SK-N-SH (cell line): ENCODE data around the gene ARHGEF7.

Source experiments
- EP300 ChIP-seq, 2 experiments: IDR thresholded peaks; 2 replicates each; pipeline versions ENCODE4 v1.4.0 to v1.6.1; 2012; ENCODE audit warnings: borderline replicate concordance in 1 of 2, low read depth in 1 of 2, low read length in 1 of 2
- JUND ChIP-seq: IDR thresholded peaks from 2 replicates; pipeline ENCODE4 v1.4.0; 2012
- NRF1 ChIP-seq: IDR thresholded peaks from 2 replicates; pipeline ENCODE4 v1.6.1; 2012; ENCODE audit warnings: low read depth, mild to moderate bottlenecking, low read length
- POLR2AphosphoS5 ChIP-seq: IDR thresholded peaks from 2 replicates; pipeline ENCODE4 v1.6.1; 2012; ENCODE audit warnings: low read depth, low read length
- RFX5 ChIP-seq: IDR thresholded peaks from 2 replicates; pipeline ENCODE4 v1.6.1; 2012; ENCODE audit warnings: mild to moderate bottlenecking, improper control_type of control experiment, low read length
- SIN3A ChIP-seq: IDR thresholded peaks from 2 replicates; pipeline ENCODE4 v1.6.1; 2012; ENCODE audit warnings: low read depth, mild to moderate bottlenecking, low read length, moderate library complexity, borderline replicate concordance
- TEAD4 ChIP-seq: IDR thresholded peaks from 2 replicates; pipeline ENCODE4 v1.4.0; 2012; ENCODE audit warnings: mild to moderate bottlenecking, borderline replicate concordance; ENCODE audit not compliant: insufficient read depth
- YY1 ChIP-seq: IDR thresholded peaks from 2 replicates; pipeline ENCODE4 v1.4.0; 2012; ENCODE audit warnings: low read depth, mild to moderate bottlenecking
- TF ChIP-seq, protein P1 (sequence below): fragments of 200-600 bp; sonication (generic); IDR thresholded peaks from 2 replicates; pipeline ENCODE4 v1.6.1; 2017; ENCODE audit warnings: antibody characterized with exemption, mild to moderate bottlenecking, moderate library complexity

DNA sequence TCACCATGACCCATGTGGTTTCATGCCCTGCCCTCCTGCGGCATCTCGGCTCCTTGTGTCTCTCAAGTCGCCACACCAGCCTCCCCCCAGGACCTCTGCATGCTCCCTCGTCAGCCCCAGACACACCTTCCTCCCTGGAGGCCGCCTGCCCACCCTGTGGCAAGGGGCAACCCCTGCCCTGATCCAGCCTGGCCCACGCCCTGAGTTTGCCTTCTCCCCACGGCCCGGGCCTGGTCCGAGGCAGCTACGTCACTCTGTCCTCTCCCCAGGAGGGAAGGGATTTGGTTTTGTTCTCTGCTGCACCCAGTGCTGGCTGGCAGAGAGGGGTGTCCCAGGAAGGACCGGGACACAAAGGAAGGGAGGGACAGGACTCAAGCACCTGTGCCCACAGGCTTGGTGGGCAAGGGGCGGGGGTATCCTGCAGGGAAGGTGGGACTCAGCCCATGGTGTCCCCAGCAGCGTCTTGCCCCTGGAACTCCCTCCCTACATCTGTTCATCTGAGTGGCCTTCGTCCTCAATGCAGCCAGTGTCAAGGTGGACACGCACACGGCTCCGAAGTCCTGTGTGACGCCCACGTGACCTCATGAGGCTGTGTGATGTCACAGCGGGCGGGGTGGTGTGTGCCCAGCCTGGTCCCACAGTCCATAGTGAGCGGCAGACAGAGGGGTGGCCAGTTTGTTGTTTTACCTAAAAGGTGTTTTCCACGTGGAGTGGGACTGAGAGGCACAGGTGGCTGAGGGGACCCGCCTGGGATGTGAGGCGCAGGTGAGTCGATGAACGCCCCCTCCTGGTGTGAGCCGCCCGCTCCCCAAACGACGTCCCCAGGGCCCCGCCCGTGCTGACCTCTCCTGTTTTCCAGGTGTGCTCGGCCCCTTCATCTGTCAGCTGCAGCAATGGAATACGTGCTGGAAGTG is 205.1 kb downstream of the ARHGEF7 start, which contains the start of gene TEX29:
- TF ChIP-seq, protein P1, sequence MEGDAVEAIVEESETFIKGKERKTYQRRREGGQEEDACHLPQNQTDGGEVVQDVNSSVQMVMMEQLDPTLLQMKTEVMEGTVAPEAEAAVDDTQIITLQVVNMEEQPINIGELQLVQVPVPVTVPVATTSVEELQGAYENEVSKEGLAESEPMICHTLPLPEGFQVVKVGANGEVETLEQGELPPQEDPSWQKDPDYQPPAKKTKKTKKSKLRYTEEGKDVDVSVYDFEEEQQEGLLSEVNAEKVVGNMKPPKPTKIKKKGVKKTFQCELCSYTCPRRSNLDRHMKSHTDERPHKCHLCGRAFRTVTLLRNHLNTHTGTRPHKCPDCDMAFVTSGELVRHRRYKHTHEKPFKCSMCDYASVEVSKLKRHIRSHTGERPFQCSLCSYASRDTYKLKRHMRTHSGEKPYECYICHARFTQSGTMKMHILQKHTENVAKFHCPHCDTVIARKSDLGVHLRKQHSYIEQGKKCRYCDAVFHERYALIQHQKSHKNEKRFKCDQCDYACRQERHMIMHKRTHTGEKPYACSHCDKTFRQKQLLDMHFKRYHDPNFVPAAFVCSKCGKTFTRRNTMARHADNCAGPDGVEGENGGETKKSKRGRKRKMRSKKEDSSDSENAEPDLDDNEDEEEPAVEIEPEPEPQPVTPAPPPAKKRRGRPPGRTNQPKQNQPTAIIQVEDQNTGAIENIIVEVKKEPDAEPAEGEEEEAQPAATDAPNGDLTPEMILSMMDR = no peak
- TF ChIP-seq NRF1 (no peak), YY1 (no peak), EP300 (IDR thresholded peaks at IDR 0.05; ENCODE audit: borderline replicate concordance in 1 of 2, low read depth in 1 of 2, low read length in 1 of 2) (no peak), TEAD4 (no peak), JUND (no peak), SIN3A (no peak), RFX5 (no peak), POLR2AphosphoS5 (no peak)
